H1 (cell line): ENCODE results near the gene DHRS3. TPM values are rescaled to one million over a fixed set of nuclear protein-coding genes. Genes with fewer than 3 reads are reported as not detected.
A peak's percentile ranks its signal among the peaks of the same experiment; 100 is the strongest.

Source experiments
- CTCF ChIA-PET: fragments of 300-600 bp; sonication (Branson Sonifier 250); formaldehyde crosslinking; loops from one replicate; lab custom pipeline; 2021; ENCODE audit not compliant: partially characterized antibody; lab: Charles Lee
- POLR2A ChIA-PET: fragments of 300-600 bp; sonication (Branson Sonifier 250); formaldehyde crosslinking; loops from one replicate; lab custom pipeline; 2021; ENCODE audit warnings: inconsistent platforms; ENCODE audit not compliant: partially characterized antibody; lab: Charles Lee
- DNase-seq, 2 experiments: peaks; one replicate each; pipeline versions ENCODE4 v3.0.0 to v3.0.0-alpha.2; 2010 to 2022; ENCODE audit warnings: low spot score in 2 of 2, low read depth in 1 of 2, mixed read lengths in 1 of 2
- FAIRE-seq: peaks from 2 replicates; lab custom pipeline; 2011; peaks lifted over from hg19 to GRCh38; lab: Jason Lieb, UNC
- H2AFZ ChIP-seq: 2 replicates; pipeline ENCODE4 v1.8.1; 2012; ENCODE audit warnings: low read length, inconsistent platforms
- H2AK5ac ChIP-seq: 2 replicates; pipeline ENCODE4 v1.6.1; 2013; ENCODE audit warnings: low read depth, low read length
- H2BK120ac ChIP-seq: replicated peaks from 2 replicates; pipeline ENCODE3; 2013; ENCODE audit warnings: low read depth, low read length, inconsistent platforms
- H2BK12ac ChIP-seq: 2 replicates; pipeline ENCODE4 v1.6.1; 2013; ENCODE audit warnings: low read depth, low read length
- H2BK15ac ChIP-seq: 2 replicates; pipeline ENCODE4 v1.6.1; 2013; ENCODE audit warnings: low read length
- H2BK20ac ChIP-seq: 2 replicates; pipeline ENCODE4 v1.6.1; 2013; ENCODE audit warnings: low read length
- H2BK5ac ChIP-seq: 2 replicates; pipeline ENCODE4 v1.6.1; 2013; ENCODE audit warnings: low read depth, low read length
- H3K14ac ChIP-seq: 2 replicates; pipeline ENCODE4 v1.6.1; 2013; ENCODE audit warnings: inconsistent platforms; ENCODE audit not compliant: insufficient read length
- H3K18ac ChIP-seq: 2 replicates; pipeline ENCODE4 v1.6.1; 2013; ENCODE audit warnings: low read length; ENCODE audit errors: extremely low read depth
- H3K23ac ChIP-seq: 2 replicates; pipeline ENCODE4 v1.6.1; 2013; ENCODE audit warnings: inconsistent platforms; ENCODE audit not compliant: insufficient read length
- H3K23me2 ChIP-seq: 2 replicates; pipeline ENCODE4 v1.6.1; 2013; ENCODE audit warnings: low read depth, low read length
- H3K27ac ChIP-seq: 2 replicates; pipeline ENCODE4 v1.6.1; 2011; ENCODE audit warnings: low read depth, low read length, inconsistent platforms
- H3K27me3 ChIP-seq, 4 experiments: replicated peaks in 1 of 4; 1 replicate in 1 of 4; 2 replicates in 3 of 4; pipeline versions ENCODE4 v1.6.1 to v1.8.1; 2011 to 2013; ENCODE audit warnings: low read length in 3 of 4, mild to moderate bottlenecking in 3 of 4, inconsistent platforms in 2 of 4, mixed read lengths in 2 of 4, moderate library complexity in 1 of 4; ENCODE audit not compliant: control insufficient read depth in 3 of 4, insufficient read depth in 3 of 4; ENCODE audit errors: extremely low read depth in 1 of 4
- H3K36me3 ChIP-seq, 4 experiments: 2 replicates each; pipeline versions ENCODE4 v1.6.1 to v1.8.1; 2011 to 2013; ENCODE audit warnings: mild to moderate bottlenecking in 4 of 4, low read length in 3 of 4, moderate library complexity in 2 of 4, control low read depth in 1 of 4, inconsistent platforms in 1 of 4; ENCODE audit not compliant: insufficient read depth in 4 of 4, control insufficient read depth in 2 of 4
- H3K4ac ChIP-seq: replicated peaks from 2 replicates; pipeline ENCODE3; 2013; ENCODE audit warnings: low read length, low read depth, mixed read lengths, inconsistent platforms; ENCODE audit not compliant: insufficient read length
- H3K4me1 ChIP-seq, 4 experiments: replicated peaks in 1 of 4; 1 replicate in 1 of 4; 2 replicates in 3 of 4; pipeline versions ENCODE4 v1.6.1 to v1.8.1; 2011 to 2013; ENCODE audit warnings: low read length in 3 of 4, inconsistent platforms in 2 of 4, mixed read lengths in 1 of 4; ENCODE audit not compliant: insufficient read depth in 4 of 4, control insufficient read depth in 3 of 4
- H3K4me2 ChIP-seq, 2 experiments: 2 replicates each; pipeline versions ENCODE4 v1.6.1 to v1.8.1; 2011 to 2013; ENCODE audit warnings: low read depth in 2 of 2, low read length in 2 of 2, control low read depth in 1 of 2, inconsistent platforms in 1 of 2, mild to moderate bottlenecking in 1 of 2; ENCODE audit not compliant: insufficient read depth in 1 of 2
- H3K4me3 ChIP-seq, 4 experiments: fragments of 200-600, 300-600 bp in 1 of 4; sonication (generic), shearing (Covaris generic), sonication (Bioruptor Twin) in 1 of 4; 2 replicates each; pipeline versions ENCODE4 v1.5.1 to v1.8.1; 2011 to 2016; ENCODE audit warnings: low read length in 4 of 4, low read depth in 3 of 4, control low read depth in 2 of 4, inconsistent platforms in 2 of 4, mild to moderate bottlenecking in 2 of 4, mixed read lengths in 1 of 4, moderate library complexity in 1 of 4; ENCODE audit not compliant: insufficient read depth in 2 of 4; ENCODE audit errors: extremely low read depth in 1 of 4
- H3K56ac ChIP-seq: replicated peaks from 2 replicates; pipeline ENCODE3; 2013; ENCODE audit warnings: low read depth, mild to moderate bottlenecking, mixed read lengths, low read length, inconsistent platforms; ENCODE audit not compliant: insufficient read length
- H3K79me1 ChIP-seq: 2 replicates; pipeline ENCODE4 v1.6.1; 2013; ENCODE audit warnings: low read depth, low read length, control low read depth
- H3K79me2 ChIP-seq, 2 experiments: 2 replicates each; pipeline versions ENCODE4 v1.6.1 to v1.8.1; 2012 to 2013; ENCODE audit warnings: low read length in 2 of 2, mild to moderate bottlenecking in 2 of 2, inconsistent platforms in 1 of 2; ENCODE audit not compliant: insufficient read depth in 2 of 2, control insufficient read depth in 1 of 2
- H3K9ac ChIP-seq, 4 experiments: replicated peaks in 1 of 4; 1 replicate in 1 of 4; 2 replicates in 3 of 4; pipeline versions ENCODE4 v1.6.1 to v1.8.1; 2011 to 2013; ENCODE audit warnings: low read depth in 3 of 4, low read length in 3 of 4, control low read depth in 2 of 4, mild to moderate bottlenecking in 2 of 4, moderate library complexity in 2 of 4, inconsistent platforms in 1 of 4; ENCODE audit errors: extremely low read depth in 1 of 4
- H3K9me3 ChIP-seq, 2 experiments: 2 replicates each; pipeline versions ENCODE4 v1.6.1 to v1.8.1; 2012 to 2013; ENCODE audit warnings: mild to moderate bottlenecking in 2 of 2, moderate library complexity in 2 of 2, control low read depth in 1 of 2, inconsistent platforms in 1 of 2, low read depth in 1 of 2, low read length in 1 of 2, mixed read lengths in 1 of 2; ENCODE audit not compliant: insufficient read depth in 2 of 2
- H4K20me1 ChIP-seq, 2 experiments: replicated peaks in 1 of 2; 2 replicates each; pipeline versions ENCODE3 to v1.8.1; 2011 to 2013; ENCODE audit warnings: inconsistent platforms in 2 of 2, low read length in 2 of 2, mild to moderate bottlenecking in 1 of 2; ENCODE audit not compliant: insufficient read depth in 2 of 2, control insufficient read depth in 1 of 2
- H4K5ac ChIP-seq: 2 replicates; pipeline ENCODE4 v1.6.1; 2013; ENCODE audit warnings: low read length, low read depth, mixed read lengths, inconsistent platforms; ENCODE audit not compliant: insufficient read length
- H4K8ac ChIP-seq: 2 replicates; pipeline ENCODE4 v1.8.0; 2013; ENCODE audit warnings: mild to moderate bottlenecking, moderate library complexity, low read length, inconsistent platforms; ENCODE audit not compliant: insufficient read depth; ENCODE audit errors: extremely low read depth
- H4K91ac ChIP-seq: replicated peaks from 2 replicates; pipeline ENCODE3; 2013; ENCODE audit warnings: low read length, mixed read lengths, inconsistent platforms; ENCODE audit not compliant: insufficient read length
- CEBPB ChIP-seq: IDR thresholded peaks from 2 replicates; pipeline ENCODE4 v1.6.1; 2012; ENCODE audit warnings: low read depth, low read length
- KDM1A ChIP-seq: fragments of 200-600, 300-600 bp; sonication (generic); IDR thresholded peaks from 2 replicates; pipeline ENCODE4 v1.7.1; 2016; ENCODE audit warnings: mild to moderate bottlenecking, low read length, borderline replicate concordance
- WGBS, 2 experiments: shearing (Covaris generic) in 1 of 2; methylation state at CpG; one replicate each; pipeline versions ENCODE4 v1.1.6 to v1.1.7; 2013 to 2015; ENCODE audit warnings: low lambda C conversion rate in 2 of 2, mixed read lengths in 2 of 2, inconsistent platforms in 1 of 2, low coverage in 1 of 2, missing lambda C conversion rate in 1 of 2; ENCODE audit not compliant: insufficient replicate concordance in 2 of 2, insufficient coverage in 1 of 2, insufficient read length in 1 of 2; ENCODE audit errors: extremely low coverage in 1 of 2, missing lambda C conversion rate in 1 of 2; 5-methylcytosine and 5-hydroxymethylcytosine counted together
- polyA plus RNA-seq, 7 experiments: library from polyadenylated mRNA; depleted of rRNA in 3 of 7; stranded (reverse) in 5 of 7; unstranded in 2 of 7; fragments of >200 nt in 5 of 7; fragments of 200-250 nt in 2 of 7; gene quantifications; 1 replicate in 5 of 7; 2 replicates in 1 of 7; 4 replicates in 1 of 7; pipeline versions ENCODE4 v1.2.1 to v1.2.3, GENCODE V29; 2011 to 2013; ENCODE audit warnings: missing spikeins in 2 of 7, mixed read lengths in 2 of 7
- total RNA-seq: library from RNA; stranded (reverse); fragmentation: NEBNext Ultra II Directional; extraction: Animal tissue kit (Norgen Biotek cat#: 25700); gene quantifications from 2 replicates; pipeline ENCODE4 v1.2.1, GENCODE V29; 2021

Gene DHRS3
- total and polyA plus RNA-seq, 2 of the 8 experiments (the other 6 are each of a cell fraction or from before 2014, with no cell fraction given), result 32.5 to 36.4 TPM

- WGBS, 2 experiments, result 93% methylated on average over 17 of the region's 19 CpGs; no CpG with 5 or more reads in 1 of the 2 experiments
Observed at GRCh38 chr1:12585951-12586942, 31.8 kb downstream of the DHRS3 start.

More at GRCh38 chr1:12585951-12586942, 31.8 kb downstream of the DHRS3 start:
- no peak overlapping the region for H3K9ac ChIP-seq
- H3K56ac ChIP-seq, result no peak overlapping the region
- H2BK12ac ChIP-seq, result no peak overlapping the region
- no peak overlapping the region for H3K18ac ChIP-seq
- no peaks in the 10 kb centered on the region for H3K9me3 ChIP-seq
- H3K23me2 ChIP-seq, result peaks cover 17% of the 10 kb centered on the region; the same call in 1 of the 2 replicates
- no peak overlapping the region for H3K4ac ChIP-seq
- no peak for DNase-seq
- H2BK15ac ChIP-seq, result no peak overlapping the region
- no peak overlapping the region for H3K4me2 ChIP-seq
- no peak overlapping the region for H3K23ac ChIP-seq
- POLR2A ChIA-PET, result interaction anchor here (0.5 to 1.5 kb wide), 2 partner anchors 32 to 194 kb away, joined by 4 to 5 read pairs; partner anchors contain the start of gene DHRS3
- H3K79me2 ChIP-seq, result no peaks in the 10 kb centered on the region; a peak in 2 of 4 replicates
- H3K4me3 ChIP-seq, result no peak overlapping the region
- H3K4me1 ChIP-seq, result no peaks in the 10 kb centered on the region; a peak in 1 of 7 replicates
- H3K36me3 ChIP-seq, result peaks cover 0 to 7% (median 0%) of the 10 kb centered on the region in 4 experiments; a peak in 3 of 8 replicates
- CTCF ChIA-PET, result interaction anchor here (0.7 to 1.0 kb wide), 3 partner anchors 16 to 64 kb away, joined by 3 read pairs; no protein-coding TSS in a partner anchor
- TF ChIP-seq CEBPB (no peak), KDM1A (0 out of 2 replicates have a peak, but pooled peaks have one; percentile 41)
- H2AK5ac ChIP-seq, result no peak overlapping the region
- no peak overlapping the region for H2AFZ ChIP-seq
- no peak overlapping the region for H4K5ac ChIP-seq
- no peaks in the 10 kb centered on the region for H3K27me3 ChIP-seq
- H4K8ac ChIP-seq, result no peak overlapping the region
- FAIRE-seq, result no peak
- no peak overlapping the region for H4K91ac ChIP-seq
- no peak overlapping the region for H3K27ac ChIP-seq
- H3K79me1 ChIP-seq, result no peaks in the 10 kb centered on the region; the same call in none of the 2 replicates
- H4K20me1 ChIP-seq, result peaks cover 0 to 18% of the 10 kb centered on the region in 2 experiments
- no peak overlapping the region for H2BK5ac ChIP-seq
- H2BK20ac ChIP-seq, result no peak overlapping the region
- H2BK120ac ChIP-seq, result no peak overlapping the region
- H3K14ac ChIP-seq, result no peak overlapping the region
